ENCODE data around the gene TARBP2. TPM values are rescaled to one million over a fixed set of nuclear protein-coding genes. Genes with fewer than 3 reads are reported as not detected.

TARBP2 gene
- total RNA-seq, 1 experiment from 2014 or later: 82.0 TPM

DNA sequence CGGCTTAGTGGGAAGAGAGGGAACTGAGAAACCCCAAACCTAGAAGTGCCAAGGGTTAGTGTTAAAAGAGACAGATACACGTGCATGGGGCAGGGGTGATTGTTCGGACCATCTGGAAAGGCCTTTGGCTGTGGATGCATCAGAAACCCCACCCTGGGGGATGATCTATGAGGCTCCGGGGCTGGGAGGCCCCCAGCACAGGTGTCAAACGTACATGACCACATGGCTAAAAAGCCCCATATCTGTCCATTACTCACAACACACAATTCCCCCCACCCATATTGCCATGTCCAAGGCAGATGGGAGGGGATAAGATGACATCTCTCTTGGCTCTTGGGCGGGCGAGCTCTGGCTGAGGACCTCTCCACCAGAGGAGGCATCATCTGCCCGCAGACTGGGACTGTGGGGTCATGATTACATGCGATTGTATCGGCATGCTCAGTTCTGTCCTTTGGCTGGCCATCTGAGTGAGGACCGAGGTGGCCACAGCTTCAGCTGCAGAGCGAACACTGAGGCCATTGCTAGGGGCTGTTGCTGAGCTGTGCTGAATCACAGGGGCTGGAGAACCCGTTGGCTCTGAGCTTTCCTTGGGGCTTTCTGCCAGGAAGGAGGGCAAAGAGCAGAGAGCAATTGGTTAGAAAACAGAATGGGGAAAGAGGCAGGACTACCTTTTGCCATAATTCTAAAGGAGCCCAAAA, 15.8 kb downstream of the TARBP2 start:
- Histone ChIP-seq H3K9me3 (ENCODE audit: low read length) (no peaks in the 10 kb centered on the region), H3K79me2 (ENCODE audit: low read length) (no peaks in the 10 kb centered on the region), H3K9ac (ENCODE audit: low read length) (no peak overlapping the region), H4K20me1 (ENCODE audit: low read length) (no peaks in the 10 kb centered on the region), H3K36me3 (ENCODE audit: low read depth, low read length) (peaks cover 22% of the 10 kb centered on the region), H3K27me3 (ENCODE audit: low read length) (no peaks in the 10 kb centered on the region), H3K4me1 (ENCODE audit: insufficient read depth, low read length) (no peaks in the 10 kb centered on the region), H3K4me3 (ENCODE audit: low read length) (no peak overlapping the region), H2AFZ (ENCODE audit: low read length) (no peak overlapping the region), H3K9me2 (replicated peaks; ENCODE audit: low read length) (no peaks in the 10 kb centered on the region), H3F3A (ENCODE audit: low read length, unreplicated experiment) (no peaks in the 10 kb centered on the region), H3K4me2 (ENCODE audit: low read length) (no peak overlapping the region), H3K27ac (ENCODE audit: low read length) (no peak overlapping the region)
- DNase-seq (no peak), ATAC-seq (no peak)
- no TSS peak for BruUV-seq (replicated peaks)
- TF ChIP-seq, protein P1, sequence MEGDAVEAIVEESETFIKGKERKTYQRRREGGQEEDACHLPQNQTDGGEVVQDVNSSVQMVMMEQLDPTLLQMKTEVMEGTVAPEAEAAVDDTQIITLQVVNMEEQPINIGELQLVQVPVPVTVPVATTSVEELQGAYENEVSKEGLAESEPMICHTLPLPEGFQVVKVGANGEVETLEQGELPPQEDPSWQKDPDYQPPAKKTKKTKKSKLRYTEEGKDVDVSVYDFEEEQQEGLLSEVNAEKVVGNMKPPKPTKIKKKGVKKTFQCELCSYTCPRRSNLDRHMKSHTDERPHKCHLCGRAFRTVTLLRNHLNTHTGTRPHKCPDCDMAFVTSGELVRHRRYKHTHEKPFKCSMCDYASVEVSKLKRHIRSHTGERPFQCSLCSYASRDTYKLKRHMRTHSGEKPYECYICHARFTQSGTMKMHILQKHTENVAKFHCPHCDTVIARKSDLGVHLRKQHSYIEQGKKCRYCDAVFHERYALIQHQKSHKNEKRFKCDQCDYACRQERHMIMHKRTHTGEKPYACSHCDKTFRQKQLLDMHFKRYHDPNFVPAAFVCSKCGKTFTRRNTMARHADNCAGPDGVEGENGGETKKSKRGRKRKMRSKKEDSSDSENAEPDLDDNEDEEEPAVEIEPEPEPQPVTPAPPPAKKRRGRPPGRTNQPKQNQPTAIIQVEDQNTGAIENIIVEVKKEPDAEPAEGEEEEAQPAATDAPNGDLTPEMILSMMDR (conservative IDR thresholded peaks at IDR 0.05; ENCODE audit: low read depth, low read length): no peak
- TF ChIP-seq EZH2 (IDR thresholded peaks at IDR 0.05; ENCODE audit: low read length, unreplicated experiment): no peak
- no peak for TF ChIP-seq EZH2phosphoT487 (IDR thresholded peaks at IDR 0.05; ENCODE audit: borderline replicate concordance, low read length)
- ChIA-PET CTCF (no interaction called here), POLR2A (ENCODE audit: unreplicated experiment) (no interaction called here)
- intact Hi-C loops (cut with micrococcal nuclease): no loop called here

DNA sequence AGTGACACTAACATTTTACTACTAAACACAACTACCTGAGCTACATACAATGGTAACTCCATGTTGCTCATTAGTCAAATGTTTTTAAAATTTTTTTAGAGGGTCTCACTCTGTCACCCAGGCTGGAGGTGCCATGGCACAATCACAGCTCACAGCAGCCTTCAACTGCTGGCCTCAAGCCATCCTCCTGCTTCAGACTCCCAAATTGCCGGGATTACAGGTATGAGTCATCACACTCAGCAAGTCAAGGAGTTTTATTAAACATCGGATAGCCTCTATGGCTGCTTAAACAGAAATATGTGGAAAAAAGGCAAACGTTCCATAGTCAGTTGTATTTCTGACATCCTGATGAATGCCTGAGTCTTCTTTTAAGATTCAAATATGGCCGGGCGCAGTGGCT, 17.3 kb downstream of the TARBP2 start:
- Histone ChIP-seq H3K4me1 (ENCODE audit: insufficient read depth, low read length) (no peaks in the 10 kb centered on the region), H3K4me2 (ENCODE audit: low read length) (no peak overlapping the region), H3K27me3 (ENCODE audit: low read length) (no peaks in the 10 kb centered on the region), H2AFZ (ENCODE audit: low read length) (no peak overlapping the region), H4K20me1 (ENCODE audit: low read length) (no peaks in the 10 kb centered on the region), H3K9me2 (replicated peaks; ENCODE audit: low read length) (no peaks in the 10 kb centered on the region), H3K36me3 (ENCODE audit: low read depth, low read length) (peaks cover 27% of the 10 kb centered on the region), H3K79me2 (ENCODE audit: low read length) (no peaks in the 10 kb centered on the region), H3K9ac (ENCODE audit: low read length) (no peak overlapping the region), H3K27ac (ENCODE audit: low read length) (no peak overlapping the region), H3K9me3 (ENCODE audit: low read length) (no peaks in the 10 kb centered on the region), H3K4me3 (ENCODE audit: low read length) (no peak overlapping the region), H3F3A (ENCODE audit: low read length, unreplicated experiment) (no peaks in the 10 kb centered on the region)
- no TSS peak for BruUV-seq (replicated peaks)
- intact Hi-C loops (cut with micrococcal nuclease): no loop called here
- TF ChIP-seq EZH2phosphoT487 (IDR thresholded peaks at IDR 0.05; ENCODE audit: borderline replicate concordance, low read length) (no peak), EZH2 (IDR thresholded peaks at IDR 0.05; ENCODE audit: low read length, unreplicated experiment) (no peak)
- TF ChIP-seq, protein P1 (conservative IDR thresholded peaks at IDR 0.05; ENCODE audit: low read depth, low read length): no peak
- ChIA-PET CTCF (interaction anchor here (0.6 kb wide), 2 partner anchors 25 to 177 kb away, joined by 3 to 4 read pairs; no protein-coding TSS in a partner anchor), POLR2A (ENCODE audit: unreplicated experiment) (no interaction called here)
- DNase-seq (peak; percentile 38), ATAC-seq (peak; percentile 37; the same call in 1 of the 2 replicates)

DNA sequence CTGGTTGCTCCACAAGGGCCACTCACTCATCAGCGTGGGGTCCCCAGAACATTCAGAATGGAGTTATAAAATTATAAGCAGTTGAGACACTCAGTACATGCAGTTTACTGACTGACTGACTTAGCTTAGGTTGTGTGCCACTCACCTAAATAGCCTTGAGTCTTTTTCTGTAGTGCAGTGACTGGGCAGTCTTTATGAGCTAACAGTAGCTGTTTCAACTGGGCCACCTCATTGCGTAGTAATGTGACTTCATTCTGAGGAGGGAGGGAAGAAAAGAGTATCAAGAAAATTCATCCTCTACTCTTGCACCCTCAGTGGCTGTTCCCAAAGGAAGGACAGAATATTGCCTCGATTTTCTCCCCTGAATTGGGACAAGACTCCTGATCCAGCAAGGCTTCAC, 22.0 kb downstream of the TARBP2 start:
- H2AFZ ChIP-seq (ENCODE audit: low read length): no peak overlapping the region
- no peaks in the 10 kb centered on the region for H3K9me2 ChIP-seq (replicated peaks; ENCODE audit: low read length)
- no peaks in the 10 kb centered on the region for H3K4me1 ChIP-seq (ENCODE audit: insufficient read depth, low read length)
- H3K4me3 ChIP-seq (ENCODE audit: low read length): no peak overlapping the region
- no peak overlapping the region for H3K4me2 ChIP-seq (ENCODE audit: low read length)
- peaks cover 14% of the 10 kb centered on the region for H3K36me3 ChIP-seq (ENCODE audit: low read depth, low read length)
- ATAC-seq (no peak), DNase-seq (no peak)
- H3K79me2 ChIP-seq (ENCODE audit: low read length): no peaks in the 10 kb centered on the region
- no peaks in the 10 kb centered on the region for H3K27me3 ChIP-seq (ENCODE audit: low read length)
- ChIA-PET POLR2A (ENCODE audit: unreplicated experiment) (no interaction called here), CTCF (no interaction called here)
- no peak overlapping the region for H3K27ac ChIP-seq (ENCODE audit: low read length)
- intact Hi-C loops (cut with micrococcal nuclease): no loop called here
- no peaks in the 10 kb centered on the region for H3F3A ChIP-seq (ENCODE audit: low read length, unreplicated experiment)
- H4K20me1 ChIP-seq (ENCODE audit: low read length): no peaks in the 10 kb centered on the region
- no peak overlapping the region for H3K9ac ChIP-seq (ENCODE audit: low read length)
- no peaks in the 10 kb centered on the region for H3K9me3 ChIP-seq (ENCODE audit: low read length)
- no TSS peak for BruUV-seq (replicated peaks)
- TF ChIP-seq EZH2 (IDR thresholded peaks at IDR 0.05; ENCODE audit: low read length, unreplicated experiment) (no peak), EZH2phosphoT487 (IDR thresholded peaks at IDR 0.05; ENCODE audit: borderline replicate concordance, low read length) (no peak)
- TF ChIP-seq, protein P1 (conservative IDR thresholded peaks at IDR 0.05; ENCODE audit: low read depth, low read length): no peak

All from PC-3 (cell line).